Midbrain (tissue), 1 donor: ENCODE results near the gene NLRP9.
"Not testable (repeated sequence)": the region's sequence is repeated elsewhere in the genome, so short reads cannot be mapped to it uniquely, and the experiment has no call there.

Experiments used
- DNase-seq: peaks from one replicate; lab custom pipeline; 2025; lab: John Stamatoyannopoulos, UW

NLRP9 gene

GRCh38 chr19:55738302-55738701, at the start of gene NLRP9:
NLRP9 (minus strand) TSS chr19:55738402; CDS start chr19:55738374, 28 bp downstream.
- no peak for DNase-seq

DNA sequence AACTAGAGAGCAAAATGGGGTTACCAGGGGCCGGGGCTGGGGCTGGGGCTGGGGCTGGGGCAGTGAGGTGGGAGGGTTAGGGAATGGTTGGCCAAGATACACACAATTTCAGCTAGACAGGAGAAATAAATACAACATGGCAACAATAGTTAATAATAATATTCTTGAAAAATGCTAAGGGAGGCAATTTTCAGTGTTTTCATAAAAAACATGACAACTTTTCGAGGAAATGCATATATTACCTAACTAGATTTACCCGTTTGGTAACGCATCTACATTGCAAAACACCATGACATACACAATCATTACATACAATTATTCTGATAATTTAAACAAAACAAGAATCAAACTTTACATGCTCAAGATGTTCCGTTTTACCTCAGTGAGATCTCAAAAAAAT, 42.9 kb upstream of the NLRP9 start:
- no peak for DNase-seq

DNA sequence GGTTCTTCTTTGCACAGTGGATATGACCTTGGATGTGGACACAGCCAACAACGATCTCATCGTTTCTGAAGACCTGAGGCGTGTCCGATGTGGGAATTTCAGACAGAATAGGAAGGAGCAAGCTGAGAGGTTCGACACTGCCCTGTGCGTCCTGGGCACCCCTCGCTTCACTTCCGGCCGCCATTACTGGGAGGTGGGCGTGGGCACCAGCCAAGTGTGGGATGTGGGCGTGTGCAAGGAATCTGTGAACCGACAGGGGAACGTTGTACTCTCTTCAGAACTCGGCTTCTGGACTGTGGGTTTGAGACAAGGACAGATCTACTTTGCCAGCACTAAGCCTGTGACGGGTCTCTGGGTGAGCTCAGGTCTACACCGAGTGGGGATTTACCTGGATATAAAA, 40.1 kb upstream of the NLRP9 start:
- DNase-seq, result no peak

DNA sequence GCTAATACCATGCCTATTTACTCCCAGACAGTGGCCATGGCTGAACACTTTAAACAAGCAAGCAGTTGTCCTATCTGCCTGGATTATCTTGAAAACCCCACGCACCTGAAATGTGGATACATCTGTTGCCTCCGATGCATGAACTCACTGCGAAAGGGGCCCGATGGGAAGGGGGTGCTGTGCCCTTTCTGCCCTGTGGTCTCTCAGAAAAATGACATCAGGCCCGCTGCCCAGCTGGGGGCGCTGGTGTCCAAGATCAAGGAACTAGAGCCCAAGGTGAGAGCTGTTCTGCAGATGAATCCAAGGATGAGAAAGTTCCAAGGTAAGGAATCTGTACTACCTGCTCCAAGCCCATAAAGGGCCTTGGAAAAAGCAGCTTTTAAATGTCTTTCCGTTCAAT, 39.3 kb upstream of the NLRP9 start:
- no peak for DNase-seq

- not testable (repeated sequence) for DNase-seq
These were observed 31.4 kb upstream of the NLRP9 start for GRCh38 chr19:55769632-55770031.

GRCh38 chr19:55768818-55769217, 30.6 kb upstream of the NLRP9 start, which contains the start of gene RFPL4AL1:
RFPL4AL1 (plus strand) TSS chr19:55769118; CDS start chr19:55771805, 2,687 bp downstream.
- DNase-seq, result not testable (repeated sequence)

DNA sequence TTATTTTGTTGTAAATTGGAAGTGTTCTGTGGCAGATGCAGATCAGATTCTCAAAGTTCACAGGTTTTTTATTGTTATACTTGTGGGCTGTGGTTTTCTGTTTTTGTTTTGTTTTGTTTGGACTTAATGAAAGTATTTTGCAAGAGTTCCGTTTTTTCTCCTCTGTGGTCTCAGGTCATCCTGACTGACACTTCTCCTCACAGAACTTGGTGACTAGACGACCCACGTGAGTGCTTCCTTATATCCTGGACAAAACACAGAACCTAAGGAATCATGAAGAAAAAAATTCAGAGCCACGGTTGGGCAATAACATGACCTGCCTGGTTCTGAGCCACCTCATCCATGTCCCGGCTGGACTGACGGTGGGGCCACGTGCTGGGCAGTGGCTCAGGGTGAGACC, 28.3 kb upstream of the NLRP9 start:
- DNase-seq, result no peak

DNA sequence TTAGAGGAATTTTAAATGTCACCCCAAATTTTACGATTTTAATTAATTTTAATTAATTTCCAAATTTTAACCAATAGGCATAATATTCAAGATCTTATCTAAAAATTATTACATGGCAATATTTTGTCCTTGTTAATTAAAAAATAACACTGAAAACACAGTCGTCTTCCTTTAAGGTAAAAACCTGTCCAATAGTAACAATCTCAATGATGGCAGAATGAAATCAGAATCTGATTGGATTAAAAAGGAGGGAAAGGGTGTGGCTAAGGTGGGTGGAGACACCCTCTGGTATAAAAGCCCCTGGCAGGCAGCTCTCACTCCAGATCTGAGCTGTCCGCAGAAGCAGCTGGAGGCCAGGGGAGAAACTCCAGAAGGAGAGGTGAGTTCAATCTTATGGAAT, 20.6 kb upstream of the NLRP9 start, which contains the start of gene RFPL4A:
RFPL4A (plus strand) TSS at position 301 of the 400 bp plus-strand sequence. CDS start 2,704 bp downstream, outside the sequence.
- not testable (repeated sequence) for DNase-seq

DNA sequence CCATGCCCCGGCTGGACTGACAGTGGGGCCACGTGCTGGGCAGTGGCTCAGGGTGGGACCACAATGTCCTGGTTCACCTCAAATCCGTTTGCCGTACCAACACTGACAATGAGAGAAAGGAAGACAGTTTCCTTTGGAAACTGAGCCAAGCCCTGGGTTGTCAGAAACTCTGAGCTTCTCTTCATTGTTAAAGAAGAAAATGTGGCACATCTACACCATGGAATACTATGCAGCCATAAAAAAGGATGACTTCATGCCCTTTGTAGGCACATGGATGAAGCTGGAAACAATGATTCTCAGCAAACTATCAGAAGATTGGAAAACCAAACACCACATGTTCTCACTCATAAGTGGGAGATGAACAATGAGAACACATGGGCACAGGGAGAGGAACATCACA, 18.6 kb upstream of the NLRP9 start:
- DNase-seq, result not testable (repeated sequence)

DNA sequence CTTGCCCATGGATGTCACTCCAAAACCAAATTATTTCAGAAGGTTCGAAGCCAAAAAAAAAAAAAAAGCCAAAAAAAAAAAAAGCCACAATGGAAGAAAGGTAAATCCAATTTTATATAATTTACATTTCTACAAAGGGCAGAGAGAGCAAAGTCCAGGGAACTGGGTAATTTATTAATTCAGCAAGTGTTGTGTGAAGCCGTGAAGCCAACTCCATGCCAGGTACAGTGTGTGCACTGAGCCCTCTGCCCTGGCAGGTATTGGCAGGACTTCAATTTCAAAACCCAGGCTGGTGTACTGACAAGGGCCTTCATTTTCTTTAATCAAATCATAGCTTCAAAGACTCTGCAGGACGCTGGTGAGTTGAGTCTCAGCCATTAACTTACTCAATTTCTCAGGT, 15.2 kb upstream of the NLRP9 start:
- DNase-seq, result no peak

DNA sequence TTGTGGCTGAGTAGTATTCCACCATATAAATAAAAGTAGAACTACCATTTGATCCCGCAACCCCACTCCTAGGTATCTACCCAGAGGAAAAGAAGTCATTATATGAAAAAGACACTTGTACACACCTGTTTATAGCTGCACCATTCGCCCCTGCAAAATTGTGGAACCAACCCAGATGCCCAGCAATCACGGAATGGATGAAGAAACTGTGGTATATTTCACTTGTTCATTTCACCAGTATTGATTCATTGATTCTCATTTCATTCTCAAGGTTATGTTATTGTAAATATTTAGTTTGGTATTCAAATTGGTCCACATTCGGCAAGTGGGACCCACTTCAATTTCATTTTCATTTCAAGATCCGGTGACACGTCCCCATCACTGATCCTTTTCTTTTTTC, 12.5 kb upstream of the NLRP9 start:
- DNase-seq, result no peak

GRCh38 chr19:55730378-55730777, 7.8 kb downstream of the NLRP9 start:
- not testable (repeated sequence) for DNase-seq

GRCh38 chr19:55723491-55723890, 14.7 kb downstream of the NLRP9 start:
- DNase-seq, result no peak

DNA sequence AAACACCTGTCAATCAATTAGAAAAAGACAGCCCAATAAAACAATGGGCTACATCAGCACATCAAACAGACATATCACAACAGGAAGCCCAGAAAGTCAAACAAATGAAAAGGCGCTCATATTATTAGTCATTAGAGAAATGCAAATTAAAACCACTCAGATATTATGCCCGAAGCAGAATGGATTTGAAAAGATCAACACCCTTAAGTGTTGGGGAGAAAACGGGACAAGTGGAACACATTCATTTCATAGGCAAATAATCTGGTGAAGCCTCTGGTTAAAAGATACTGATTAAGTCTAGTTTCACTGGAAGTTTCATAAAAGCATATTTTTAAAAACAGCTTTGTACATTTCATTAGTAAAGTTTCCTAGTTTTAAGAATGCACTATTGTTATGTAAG, 17.4 kb downstream of the NLRP9 start:
- DNase-seq, result no peak

GRCh38 chr19:55720214-55720746, 17.9 kb downstream of the NLRP9 start:
- no peak for DNase-seq

GRCh38 chr19:55717879-55718711, 20.1 kb downstream of the NLRP9 start:
- DNase-seq, result not testable (repeated sequence)

DNA sequence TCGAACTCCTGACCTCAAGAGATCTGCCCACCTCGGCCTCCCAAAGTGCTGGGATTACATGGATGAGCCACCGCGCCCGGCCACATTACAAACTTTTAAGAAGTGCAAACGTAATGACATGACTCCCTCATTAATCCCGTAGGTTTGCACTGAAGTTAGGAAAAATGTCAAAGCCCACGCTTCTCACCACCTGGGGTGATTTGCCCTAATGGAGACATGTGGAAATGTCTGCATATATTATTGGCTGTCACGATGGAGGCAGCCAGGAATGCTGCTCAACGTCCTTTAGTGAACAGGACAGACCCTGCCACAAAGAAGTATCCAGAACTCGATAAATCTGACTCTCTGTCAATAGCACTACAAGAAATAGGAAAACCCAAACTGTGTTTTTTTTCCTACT, 21.0 kb downstream of the NLRP9 start:
- DNase-seq, result no peak

DNA sequence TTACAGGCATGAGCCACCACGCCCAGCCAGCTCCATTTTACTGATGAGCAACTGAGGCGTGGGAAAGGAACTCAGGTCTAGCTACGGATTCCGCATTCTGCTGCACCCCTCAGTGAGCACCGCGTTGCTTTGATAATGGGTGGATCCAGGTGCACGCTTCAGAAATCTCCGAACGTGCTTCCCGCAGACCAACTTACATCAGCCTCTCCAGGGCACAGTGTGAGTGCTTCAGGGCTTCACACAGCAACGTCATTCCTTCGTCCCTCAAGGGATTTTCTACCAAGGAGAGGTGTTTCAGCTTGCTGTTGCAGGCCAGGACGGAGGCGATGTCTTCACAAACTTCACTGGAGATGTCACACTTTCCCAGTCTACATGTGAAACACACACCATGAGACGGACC, 21.7 kb downstream of the NLRP9 start:
- DNase-seq, result no peak

- no peak for DNase-seq
These were observed 25.2 kb downstream of the NLRP9 start for GRCh38 chr19:55712804-55713631.

DNA sequence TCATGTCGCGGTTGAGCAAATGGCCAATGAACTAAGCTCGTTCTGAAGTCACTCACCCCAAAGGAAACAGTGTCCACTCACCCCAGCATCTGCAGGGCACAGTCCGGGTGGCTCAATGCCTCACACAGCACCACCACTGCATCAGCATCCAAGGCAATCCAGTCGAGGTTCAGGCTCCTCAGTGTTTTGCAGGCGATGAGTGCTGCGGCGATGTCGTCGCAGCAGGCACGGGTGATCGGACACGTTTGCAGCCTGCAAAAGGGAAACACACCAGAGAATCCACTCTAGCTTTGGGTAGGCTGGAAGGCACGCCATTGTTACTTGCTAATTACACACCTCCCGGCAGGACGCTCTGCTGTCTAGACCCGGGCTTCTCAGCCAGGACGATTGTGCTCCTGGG, 26.5 kb downstream of the NLRP9 start:
- no peak for DNase-seq

DNA sequence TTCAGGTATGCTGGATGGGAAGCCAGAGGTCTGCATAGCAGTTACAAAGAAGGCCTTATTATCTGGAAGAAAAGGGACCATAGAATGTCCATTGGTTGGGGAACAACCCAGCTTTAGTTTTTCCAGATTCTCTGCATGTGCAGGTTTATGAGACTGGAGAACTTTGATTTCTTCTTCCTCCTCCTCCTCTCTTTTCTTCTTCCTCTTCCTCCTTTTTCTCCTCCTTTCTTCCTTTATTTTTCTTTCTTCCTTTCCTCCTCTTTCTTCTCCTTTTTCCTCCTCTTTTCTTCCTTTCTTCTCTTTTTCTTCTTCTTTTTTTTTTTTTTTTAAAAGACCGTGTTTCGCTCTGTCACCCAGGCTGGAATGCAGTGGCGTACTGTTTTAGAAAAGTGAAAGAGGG, 32.2 kb downstream of the NLRP9 start:
- DNase-seq, result no peak

DNA sequence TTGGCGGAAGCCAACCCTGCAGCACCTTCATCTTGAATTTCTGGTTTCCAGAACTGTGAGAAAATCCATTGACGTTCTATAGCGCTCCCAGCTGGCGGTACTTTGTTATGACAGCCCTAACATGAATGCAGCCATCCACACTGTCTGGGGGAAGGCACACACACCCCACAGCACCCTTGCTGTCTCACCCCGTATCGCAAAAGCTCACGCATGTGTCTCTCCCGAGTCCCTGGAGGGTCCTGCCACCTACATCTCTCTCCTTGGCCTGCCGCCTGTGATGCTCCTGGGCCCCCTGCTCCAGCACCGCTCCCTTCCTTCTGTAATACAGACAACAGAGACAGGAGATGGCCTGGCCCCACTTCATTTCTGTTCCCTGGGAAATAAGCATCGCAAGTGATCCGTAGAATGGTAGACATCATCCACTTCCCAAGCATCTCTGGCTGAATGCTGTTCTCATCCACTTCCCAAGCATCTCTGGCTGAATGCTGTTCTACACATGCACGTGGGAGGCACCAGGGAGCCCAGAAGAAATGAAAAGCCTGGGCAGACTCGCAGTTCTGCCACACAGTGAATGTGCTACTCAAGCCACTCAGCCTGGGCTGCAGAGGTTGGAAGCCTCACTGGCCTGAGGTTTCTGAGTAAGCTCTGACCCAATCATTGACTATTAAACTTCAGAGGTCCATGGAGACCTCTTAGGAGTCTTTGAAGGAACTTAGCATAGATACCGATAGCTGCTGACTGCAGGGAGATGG, 33.5 kb downstream of the NLRP9 start:
- no peak for DNase-seq
